ENCODE measurements around the gene NOS3. TPM values are rescaled to one million over a fixed set of nuclear protein-coding genes. Genes with fewer than 3 reads are reported as not detected.
A peak's percentile ranks its signal among the peaks of the same experiment; 100 is the strongest.

The NOS3 gene
- total and polyA plus RNA-seq, 9 of the 15 experiments (the other 6 are each of a cell fraction or from before 2014, with no cell fraction given), result 1.1 to 121 (median 23.6) TPM

DNA sequence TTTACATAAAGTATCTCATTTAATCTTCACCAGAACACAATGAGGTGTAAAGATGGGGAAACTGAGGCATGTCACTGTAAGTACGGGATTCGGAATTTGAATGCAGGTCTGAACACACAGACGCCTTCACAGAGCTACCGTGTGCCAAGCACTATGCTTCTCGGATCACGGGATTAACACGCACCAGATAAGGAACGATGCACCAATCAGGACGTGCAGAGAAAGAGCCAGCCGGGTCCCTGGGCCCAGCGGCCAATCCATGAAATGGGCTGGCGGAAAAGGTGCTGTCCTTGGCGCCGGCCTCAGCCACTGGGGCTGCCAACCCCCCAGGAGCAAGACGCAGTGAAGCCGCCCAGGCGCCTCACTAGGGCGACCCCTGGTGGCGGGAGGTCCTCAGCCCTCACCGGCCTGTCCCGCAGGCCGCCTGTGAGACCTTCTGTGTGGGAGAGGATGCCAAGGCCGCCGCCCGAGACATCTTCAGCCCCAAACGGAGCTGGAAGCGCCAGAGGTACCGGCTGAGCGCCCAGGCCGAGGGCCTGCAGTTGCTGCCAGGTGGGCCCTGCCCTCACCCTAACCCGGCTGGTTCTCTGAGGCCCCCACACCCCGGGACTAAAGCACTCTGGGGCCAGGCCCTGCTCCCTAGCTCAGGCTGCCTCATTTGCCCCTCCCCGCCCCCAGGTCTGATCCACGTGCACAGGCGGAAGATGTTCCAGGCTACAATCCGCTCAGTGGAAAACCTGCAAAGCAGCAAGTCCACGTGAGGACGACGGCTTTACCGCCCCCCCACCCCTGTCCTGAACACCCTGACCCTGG lies 17.9 kb downstream of the NOS3 start (continued):
- TF ChIP-seq, protein P1, sequence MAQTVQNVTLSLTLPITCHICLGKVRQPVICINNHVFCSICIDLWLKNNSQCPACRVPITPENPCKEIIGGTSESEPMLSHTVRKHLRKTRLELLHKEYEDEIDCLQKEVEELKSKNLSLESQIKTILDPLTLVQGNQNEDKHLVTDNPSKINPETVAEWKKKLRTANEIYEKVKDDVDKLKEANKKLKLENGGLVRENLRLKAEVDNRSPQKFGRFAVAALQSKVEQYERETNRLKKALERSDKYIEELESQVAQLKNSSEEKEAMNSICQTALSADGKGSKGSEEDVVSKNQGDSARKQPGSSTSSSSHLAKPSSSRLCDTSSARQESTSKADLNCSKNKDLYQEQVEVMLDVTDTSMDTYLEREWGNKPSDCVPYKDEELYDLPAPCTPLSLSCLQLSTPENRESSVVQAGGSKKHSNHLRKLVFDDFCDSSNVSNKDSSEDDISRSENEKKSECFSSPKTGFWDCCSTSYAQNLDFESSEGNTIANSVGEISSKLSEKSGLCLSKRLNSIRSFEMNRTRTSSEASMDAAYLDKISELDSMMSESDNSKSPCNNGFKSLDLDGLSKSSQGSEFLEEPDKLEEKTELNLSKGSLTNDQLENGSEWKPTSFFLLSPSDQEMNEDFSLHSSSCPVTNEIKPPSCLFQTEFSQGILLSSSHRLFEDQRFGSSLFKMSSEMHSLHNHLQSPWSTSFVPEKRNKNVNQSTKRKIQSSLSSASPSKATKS (CRISPR knock-in tag; IDR thresholded peaks at IDR 0.05), result no peak
- TF ChIP-seq PHF8 (IDR thresholded peaks at IDR 0.05; ENCODE audit: borderline replicate concordance, low read length) (peak; percentile 75), ZNF699 (CRISPR knock-in tag; IDR thresholded peaks at IDR 0.05; ENCODE audit: insufficient replicate concordance) (no peak)
- TF ChIP-seq, protein P2, sequence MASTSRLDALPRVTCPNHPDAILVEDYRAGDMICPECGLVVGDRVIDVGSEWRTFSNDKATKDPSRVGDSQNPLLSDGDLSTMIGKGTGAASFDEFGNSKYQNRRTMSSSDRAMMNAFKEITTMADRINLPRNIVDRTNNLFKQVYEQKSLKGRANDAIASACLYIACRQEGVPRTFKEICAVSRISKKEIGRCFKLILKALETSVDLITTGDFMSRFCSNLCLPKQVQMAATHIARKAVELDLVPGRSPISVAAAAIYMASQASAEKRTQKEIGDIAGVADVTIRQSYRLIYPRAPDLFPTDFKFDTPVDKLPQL (IDR thresholded peaks at IDR 0.05; ENCODE audit: extremely low read depth, insufficient read length), result no peak
- TF ChIP-seq, protein P3, sequence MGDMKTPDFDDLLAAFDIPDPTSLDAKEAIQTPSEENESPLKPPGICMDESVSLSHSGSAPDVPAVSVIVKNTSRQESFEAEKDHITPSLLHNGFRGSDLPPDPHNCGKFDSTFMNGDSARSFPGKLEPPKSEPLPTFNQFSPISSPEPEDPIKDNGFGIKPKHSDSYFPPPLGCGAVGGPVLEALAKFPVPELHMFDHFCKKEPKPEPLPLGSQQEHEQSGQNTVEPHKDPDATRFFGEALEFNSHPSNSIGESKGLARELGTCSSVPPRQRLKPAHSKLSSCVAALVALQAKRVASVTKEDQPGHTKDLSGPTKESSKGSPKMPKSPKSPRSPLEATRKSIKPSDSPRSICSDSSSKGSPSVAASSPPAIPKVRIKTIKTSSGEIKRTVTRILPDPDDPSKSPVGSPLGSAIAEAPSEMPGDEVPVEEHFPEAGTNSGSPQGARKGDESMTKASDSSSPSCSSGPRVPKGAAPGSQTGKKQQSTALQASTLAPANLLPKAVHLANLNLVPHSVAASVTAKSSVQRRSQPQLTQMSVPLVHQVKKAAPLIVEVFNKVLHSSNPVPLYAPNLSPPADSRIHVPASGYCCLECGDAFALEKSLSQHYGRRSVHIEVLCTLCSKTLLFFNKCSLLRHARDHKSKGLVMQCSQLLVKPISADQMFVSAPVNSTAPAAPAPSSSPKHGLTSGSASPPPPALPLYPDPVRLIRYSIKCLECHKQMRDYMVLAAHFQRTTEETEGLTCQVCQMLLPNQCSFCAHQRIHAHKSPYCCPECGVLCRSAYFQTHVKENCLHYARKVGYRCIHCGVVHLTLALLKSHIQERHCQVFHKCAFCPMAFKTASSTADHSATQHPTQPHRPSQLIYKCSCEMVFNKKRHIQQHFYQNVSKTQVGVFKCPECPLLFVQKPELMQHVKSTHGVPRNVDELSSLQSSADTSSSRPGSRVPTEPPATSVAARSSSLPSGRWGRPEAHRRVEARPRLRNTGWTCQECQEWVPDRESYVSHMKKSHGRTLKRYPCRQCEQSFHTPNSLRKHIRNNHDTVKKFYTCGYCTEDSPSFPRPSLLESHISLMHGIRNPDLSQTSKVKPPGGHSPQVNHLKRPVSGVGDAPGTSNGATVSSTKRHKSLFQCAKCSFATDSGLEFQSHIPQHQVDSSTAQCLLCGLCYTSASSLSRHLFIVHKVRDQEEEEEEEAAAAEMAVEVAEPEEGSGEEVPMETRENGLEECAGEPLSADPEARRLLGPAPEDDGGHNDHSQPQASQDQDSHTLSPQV (IDR thresholded peaks at IDR 0.05), result peak; percentile 93
- TF ChIP-seq, protein P4, sequence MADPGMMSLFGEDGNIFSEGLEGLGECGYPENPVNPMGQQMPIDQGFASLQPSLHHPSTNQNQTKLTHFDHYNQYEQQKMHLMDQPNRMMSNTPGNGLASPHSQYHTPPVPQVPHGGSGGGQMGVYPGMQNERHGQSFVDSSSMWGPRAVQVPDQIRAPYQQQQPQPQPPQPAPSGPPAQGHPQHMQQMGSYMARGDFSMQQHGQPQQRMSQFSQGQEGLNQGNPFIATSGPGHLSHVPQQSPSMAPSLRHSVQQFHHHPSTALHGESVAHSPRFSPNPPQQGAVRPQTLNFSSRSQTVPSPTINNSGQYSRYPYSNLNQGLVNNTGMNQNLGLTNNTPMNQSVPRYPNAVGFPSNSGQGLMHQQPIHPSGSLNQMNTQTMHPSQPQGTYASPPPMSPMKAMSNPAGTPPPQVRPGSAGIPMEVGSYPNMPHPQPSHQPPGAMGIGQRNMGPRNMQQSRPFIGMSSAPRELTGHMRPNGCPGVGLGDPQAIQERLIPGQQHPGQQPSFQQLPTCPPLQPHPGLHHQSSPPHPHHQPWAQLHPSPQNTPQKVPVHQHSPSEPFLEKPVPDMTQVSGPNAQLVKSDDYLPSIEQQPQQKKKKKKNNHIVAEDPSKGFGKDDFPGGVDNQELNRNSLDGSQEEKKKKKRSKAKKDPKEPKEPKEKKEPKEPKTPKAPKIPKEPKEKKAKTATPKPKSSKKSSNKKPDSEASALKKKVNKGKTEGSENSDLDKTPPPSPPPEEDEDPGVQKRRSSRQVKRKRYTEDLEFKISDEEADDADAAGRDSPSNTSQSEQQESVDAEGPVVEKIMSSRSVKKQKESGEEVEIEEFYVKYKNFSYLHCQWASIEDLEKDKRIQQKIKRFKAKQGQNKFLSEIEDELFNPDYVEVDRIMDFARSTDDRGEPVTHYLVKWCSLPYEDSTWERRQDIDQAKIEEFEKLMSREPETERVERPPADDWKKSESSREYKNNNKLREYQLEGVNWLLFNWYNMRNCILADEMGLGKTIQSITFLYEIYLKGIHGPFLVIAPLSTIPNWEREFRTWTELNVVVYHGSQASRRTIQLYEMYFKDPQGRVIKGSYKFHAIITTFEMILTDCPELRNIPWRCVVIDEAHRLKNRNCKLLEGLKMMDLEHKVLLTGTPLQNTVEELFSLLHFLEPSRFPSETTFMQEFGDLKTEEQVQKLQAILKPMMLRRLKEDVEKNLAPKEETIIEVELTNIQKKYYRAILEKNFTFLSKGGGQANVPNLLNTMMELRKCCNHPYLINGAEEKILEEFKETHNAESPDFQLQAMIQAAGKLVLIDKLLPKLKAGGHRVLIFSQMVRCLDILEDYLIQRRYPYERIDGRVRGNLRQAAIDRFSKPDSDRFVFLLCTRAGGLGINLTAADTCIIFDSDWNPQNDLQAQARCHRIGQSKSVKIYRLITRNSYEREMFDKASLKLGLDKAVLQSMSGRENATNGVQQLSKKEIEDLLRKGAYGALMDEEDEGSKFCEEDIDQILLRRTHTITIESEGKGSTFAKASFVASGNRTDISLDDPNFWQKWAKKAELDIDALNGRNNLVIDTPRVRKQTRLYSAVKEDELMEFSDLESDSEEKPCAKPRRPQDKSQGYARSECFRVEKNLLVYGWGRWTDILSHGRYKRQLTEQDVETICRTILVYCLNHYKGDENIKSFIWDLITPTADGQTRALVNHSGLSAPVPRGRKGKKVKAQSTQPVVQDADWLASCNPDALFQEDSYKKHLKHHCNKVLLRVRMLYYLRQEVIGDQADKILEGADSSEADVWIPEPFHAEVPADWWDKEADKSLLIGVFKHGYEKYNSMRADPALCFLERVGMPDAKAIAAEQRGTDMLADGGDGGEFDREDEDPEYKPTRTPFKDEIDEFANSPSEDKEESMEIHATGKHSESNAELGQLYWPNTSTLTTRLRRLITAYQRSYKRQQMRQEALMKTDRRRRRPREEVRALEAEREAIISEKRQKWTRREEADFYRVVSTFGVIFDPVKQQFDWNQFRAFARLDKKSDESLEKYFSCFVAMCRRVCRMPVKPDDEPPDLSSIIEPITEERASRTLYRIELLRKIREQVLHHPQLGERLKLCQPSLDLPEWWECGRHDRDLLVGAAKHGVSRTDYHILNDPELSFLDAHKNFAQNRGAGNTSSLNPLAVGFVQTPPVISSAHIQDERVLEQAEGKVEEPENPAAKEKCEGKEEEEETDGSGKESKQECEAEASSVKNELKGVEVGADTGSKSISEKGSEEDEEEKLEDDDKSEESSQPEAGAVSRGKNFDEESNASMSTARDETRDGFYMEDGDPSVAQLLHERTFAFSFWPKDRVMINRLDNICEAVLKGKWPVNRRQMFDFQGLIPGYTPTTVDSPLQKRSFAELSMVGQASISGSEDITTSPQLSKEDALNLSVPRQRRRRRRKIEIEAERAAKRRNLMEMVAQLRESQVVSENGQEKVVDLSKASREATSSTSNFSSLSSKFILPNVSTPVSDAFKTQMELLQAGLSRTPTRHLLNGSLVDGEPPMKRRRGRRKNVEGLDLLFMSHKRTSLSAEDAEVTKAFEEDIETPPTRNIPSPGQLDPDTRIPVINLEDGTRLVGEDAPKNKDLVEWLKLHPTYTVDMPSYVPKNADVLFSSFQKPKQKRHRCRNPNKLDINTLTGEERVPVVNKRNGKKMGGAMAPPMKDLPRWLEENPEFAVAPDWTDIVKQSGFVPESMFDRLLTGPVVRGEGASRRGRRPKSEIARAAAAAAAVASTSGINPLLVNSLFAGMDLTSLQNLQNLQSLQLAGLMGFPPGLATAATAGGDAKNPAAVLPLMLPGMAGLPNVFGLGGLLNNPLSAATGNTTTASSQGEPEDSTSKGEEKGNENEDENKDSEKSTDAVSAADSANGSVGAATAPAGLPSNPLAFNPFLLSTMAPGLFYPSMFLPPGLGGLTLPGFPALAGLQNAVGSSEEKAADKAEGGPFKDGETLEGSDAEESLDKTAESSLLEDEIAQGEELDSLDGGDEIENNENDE (IDR thresholded peaks at IDR 0.05; ENCODE audit: low read depth, low read length), result no peak

All from K562 (cell line).